ENCODE measurements around the gene LTB. TPM values are rescaled to one million over a fixed set of nuclear protein-coding genes. Genes with fewer than 3 reads are reported as not detected.

LTB gene
- total and polyA plus RNA-seq, 2 of the 13 experiments (the other 11 are each of a cell fraction or from before 2014, with no cell fraction given) = 0.09 to 0.22 TPM

GRCh38 chr6:31580807-31581433, 1.3 kb downstream of the LTB start (continued):
- TF ChIP-seq ZMAT5 (CRISPR knock-in tag; IDR thresholded peaks at IDR 0.05; ENCODE audit: borderline replicate concordance, low read depth) (no peak), PAF1 (CRISPR knock-in tag; IDR thresholded peaks at IDR 0.05) (no peak), CBX5 (CRISPR knock-in tag; IDR thresholded peaks at IDR 0.05; ENCODE audit: borderline replicate concordance) (peak; percentile 66; the same call in 1 of the 2 replicates), PAX8 (CRISPR knock-in tag; IDR thresholded peaks at IDR 0.05; ENCODE audit: borderline replicate concordance) (no peak), ZNF556 (CRISPR knock-in tag; IDR thresholded peaks at IDR 0.05; ENCODE audit: borderline replicate concordance) (peak; percentile 24; the same call in 1 of the 2 replicates), RCOR2 (CRISPR knock-in tag; IDR thresholded peaks at IDR 0.05) (no peak), ZNF800 (CRISPR knock-in tag; IDR thresholded peaks at IDR 0.05) (peak; percentile 69; the same call in 1 of the 2 replicates), IKZF4 (CRISPR knock-in tag; IDR thresholded peaks at IDR 0.05; ENCODE audit: borderline replicate concordance, low read depth, not compliant biosample characterization) (no peak), CENPX (CRISPR knock-in tag; IDR thresholded peaks at IDR 0.05) (no peak), GTF3A (CRISPR knock-in tag; conservative IDR thresholded peaks at IDR 0.05) (peak; percentile 69; the same call in 1 of the 2 replicates), HNRNPL (IDR thresholded peaks at IDR 0.05; ENCODE audit: low read depth, low read length) (0 out of 2 replicates have a peak, but pooled peaks have one; percentile 44), GATAD2A (CRISPR knock-in tag; IDR thresholded peaks at IDR 0.05) (peak; percentile 79), ZSCAN25 (CRISPR knock-in tag; IDR thresholded peaks at IDR 0.05) (no peak), THAP11 (CRISPR knock-in tag; IDR thresholded peaks at IDR 0.05) (peak; percentile 73), ZNF550 (CRISPR knock-in tag; IDR thresholded peaks at IDR 0.05; ENCODE audit: borderline replicate concordance) (peak; percentile 82; the same call in 1 of the 2 replicates), ZFX (CRISPR knock-in tag; IDR thresholded peaks at IDR 0.05; ENCODE audit: low read depth) (peak; percentile 78), ZNF780A (CRISPR knock-in tag; IDR thresholded peaks at IDR 0.05) (no peak), ZNF598 (CRISPR knock-in tag; IDR thresholded peaks at IDR 0.05; ENCODE audit: borderline replicate concordance) (peak; percentile 33; the same call in 1 of the 2 replicates), ZNF816 (CRISPR knock-in tag; IDR thresholded peaks at IDR 0.05; ENCODE audit: borderline replicate concordance) (no peak), UBTF (CRISPR knock-in tag; IDR thresholded peaks at IDR 0.05) (peak; percentile 90), ELK4 (CRISPR knock-in tag; IDR thresholded peaks at IDR 0.05; ENCODE audit: borderline replicate concordance) (no peak), FOXC1 (CRISPR knock-in tag; IDR thresholded peaks at IDR 0.05; ENCODE audit: borderline replicate concordance) (peak; percentile 94), POLR2A (IDR thresholded peaks at IDR 0.05; ENCODE audit: insufficient read depth in 1 of 2, low read depth in 2 of 2, low read length in 2 of 2) (peak in 1 of 2 experiments; percentile 53; a peak in 1 of 4 replicates), MXI1 (IDR thresholded peaks at IDR 0.05; ENCODE audit: borderline replicate concordance, low read depth, low read length) (peak; percentile 63; the same call in 2 of the 3 replicates), SRY (CRISPR knock-in tag; IDR thresholded peaks at IDR 0.05) (peak; percentile 56; the same call in 1 of the 2 replicates)
